Vagina (tissue), 2 donors: ENCODE results near the gene IGFBP2. TPM values are rescaled to one million over a fixed set of nuclear protein-coding genes. Genes with fewer than 3 reads are reported as not detected.

Experiments
- DNase-seq, 2 donors: peaks; one replicate each; pipeline ENCODE4 v3.0.0-alpha.2; 2017; ENCODE audit errors: extremely low spot score in 2 of 2
- H3K27ac ChIP-seq: fragments of 200-600 bp; sonication (generic); one replicate; pipeline ENCODE4 v1.5.1; 2019
- H3K27me3 ChIP-seq: fragments of 200-600 bp; sonication (generic); one replicate; pipeline ENCODE4 v1.5.1; 2019
- H3K36me3 ChIP-seq, 2 donors: fragments of 200-600 bp; sonication (generic); one replicate each; pipeline ENCODE4 v1.5.1; 2017 to 2019
- H3K4me1 ChIP-seq: fragments of 200-600 bp; sonication (generic); one replicate; pipeline ENCODE4 v1.5.1; 2019
- H3K4me3 ChIP-seq, 2 donors: fragments of 200-600 bp; sonication (generic); 1 replicate in 1 of 2; 2 replicates in 1 of 2; pipeline ENCODE4 v1.5.1; 2016 to 2019
- H3K9me3 ChIP-seq: fragments of 200-600 bp; sonication (generic); one replicate; pipeline ENCODE4 v1.5.1; 2019
- POLR2A ChIP-seq, 2 donors: fragments of 450-650 bp; IDR thresholded peaks; one replicate each; pipeline ENCODE4 v1.6.1; 2017; ENCODE audit warnings: antibody characterized with exemption in 2 of 2, mild to moderate bottlenecking in 2 of 2, moderate library complexity in 2 of 2
- POLR2AphosphoS5 ChIP-seq, 2 donors: sonication (generic); formaldehyde crosslinking; IDR thresholded peaks; one replicate each; pipeline ENCODE4 v1.9.0; 2017; ENCODE audit warnings: antibody characterized with exemption in 2 of 2, mild to moderate bottlenecking in 2 of 2, low read depth in 1 of 2; ENCODE audit not compliant: insufficient read depth in 1 of 2
- intact Hi-C: fragments of 100-400 bp; cut with DNase I; formaldehyde crosslinking; loops from one replicate; pipeline ENCODE4 v1.15.1; 2023
- total RNA-seq: library from RNA; depleted of rRNA; stranded (reverse); fragments of >200 nt; gene quantifications from one replicate; pipeline ENCODE4 v1.2.3, GENCODE V29; 2016
- TF ChIP-seq, protein P1 (sequence below), 3 experiments: fragments of 450-650 bp in 2 of 3; fragments of 200-600 bp in 1 of 3; sonication (generic) in 1 of 3; IDR thresholded peaks; one replicate each; pipeline ENCODE4 v1.5.1; 2017 to 2019; ENCODE audit warnings: antibody characterized with exemption in 3 of 3, mild to moderate bottlenecking in 2 of 3, moderate library complexity in 2 of 3

IGFBP2 gene
- total RNA-seq, 1 donor from 2014 or later: 82.7 TPM

GRCh38 chr2:216629784-216630183, 3.4 kb upstream of the IGFBP2 start:
- H3K9me3 ChIP-seq: no peaks in the 10 kb centered on the region
- H3K27ac ChIP-seq: no peak overlapping the region
- TF ChIP-seq, protein P1, sequence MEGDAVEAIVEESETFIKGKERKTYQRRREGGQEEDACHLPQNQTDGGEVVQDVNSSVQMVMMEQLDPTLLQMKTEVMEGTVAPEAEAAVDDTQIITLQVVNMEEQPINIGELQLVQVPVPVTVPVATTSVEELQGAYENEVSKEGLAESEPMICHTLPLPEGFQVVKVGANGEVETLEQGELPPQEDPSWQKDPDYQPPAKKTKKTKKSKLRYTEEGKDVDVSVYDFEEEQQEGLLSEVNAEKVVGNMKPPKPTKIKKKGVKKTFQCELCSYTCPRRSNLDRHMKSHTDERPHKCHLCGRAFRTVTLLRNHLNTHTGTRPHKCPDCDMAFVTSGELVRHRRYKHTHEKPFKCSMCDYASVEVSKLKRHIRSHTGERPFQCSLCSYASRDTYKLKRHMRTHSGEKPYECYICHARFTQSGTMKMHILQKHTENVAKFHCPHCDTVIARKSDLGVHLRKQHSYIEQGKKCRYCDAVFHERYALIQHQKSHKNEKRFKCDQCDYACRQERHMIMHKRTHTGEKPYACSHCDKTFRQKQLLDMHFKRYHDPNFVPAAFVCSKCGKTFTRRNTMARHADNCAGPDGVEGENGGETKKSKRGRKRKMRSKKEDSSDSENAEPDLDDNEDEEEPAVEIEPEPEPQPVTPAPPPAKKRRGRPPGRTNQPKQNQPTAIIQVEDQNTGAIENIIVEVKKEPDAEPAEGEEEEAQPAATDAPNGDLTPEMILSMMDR (IDR thresholded peaks at IDR 0.05): no peak
- TF ChIP-seq POLR2AphosphoS5 (IDR thresholded peaks at IDR 0.05; ENCODE audit: insufficient read depth in 1 of 2, low read depth in 1 of 2): no peak
- no peak for TF ChIP-seq POLR2A (IDR thresholded peaks at IDR 0.05)
- H3K4me1 ChIP-seq: peaks cover 13% of the 10 kb centered on the region
- H3K4me3 ChIP-seq: no peak overlapping the region
- intact Hi-C loops: no loop called here
- H3K27me3 ChIP-seq: no peaks in the 10 kb centered on the region
- no peaks in the 10 kb centered on the region for H3K36me3 ChIP-seq
- DNase-seq: no peak

GRCh38 chr2:216632346-216632951, 771 bp upstream of the IGFBP2 start:
- peak overlapping the region; percentile 58 to 90 for H3K4me3 ChIP-seq
- H3K4me1 ChIP-seq: peaks cover 30% of the 10 kb centered on the region
- H3K9me3 ChIP-seq: no peaks in the 10 kb centered on the region
- no peak for DNase-seq
- TF ChIP-seq, protein P1 (IDR thresholded peaks at IDR 0.05): no peak
- no peak for TF ChIP-seq POLR2AphosphoS5 (IDR thresholded peaks at IDR 0.05; ENCODE audit: insufficient read depth in 1 of 2, low read depth in 1 of 2)
- no peak for TF ChIP-seq POLR2A (IDR thresholded peaks at IDR 0.05)
- H3K36me3 ChIP-seq: no peaks in the 10 kb centered on the region
- intact Hi-C loops: no loop called here
- H3K27me3 ChIP-seq: no peaks in the 10 kb centered on the region
- H3K27ac ChIP-seq: no peak overlapping the region

DNA sequence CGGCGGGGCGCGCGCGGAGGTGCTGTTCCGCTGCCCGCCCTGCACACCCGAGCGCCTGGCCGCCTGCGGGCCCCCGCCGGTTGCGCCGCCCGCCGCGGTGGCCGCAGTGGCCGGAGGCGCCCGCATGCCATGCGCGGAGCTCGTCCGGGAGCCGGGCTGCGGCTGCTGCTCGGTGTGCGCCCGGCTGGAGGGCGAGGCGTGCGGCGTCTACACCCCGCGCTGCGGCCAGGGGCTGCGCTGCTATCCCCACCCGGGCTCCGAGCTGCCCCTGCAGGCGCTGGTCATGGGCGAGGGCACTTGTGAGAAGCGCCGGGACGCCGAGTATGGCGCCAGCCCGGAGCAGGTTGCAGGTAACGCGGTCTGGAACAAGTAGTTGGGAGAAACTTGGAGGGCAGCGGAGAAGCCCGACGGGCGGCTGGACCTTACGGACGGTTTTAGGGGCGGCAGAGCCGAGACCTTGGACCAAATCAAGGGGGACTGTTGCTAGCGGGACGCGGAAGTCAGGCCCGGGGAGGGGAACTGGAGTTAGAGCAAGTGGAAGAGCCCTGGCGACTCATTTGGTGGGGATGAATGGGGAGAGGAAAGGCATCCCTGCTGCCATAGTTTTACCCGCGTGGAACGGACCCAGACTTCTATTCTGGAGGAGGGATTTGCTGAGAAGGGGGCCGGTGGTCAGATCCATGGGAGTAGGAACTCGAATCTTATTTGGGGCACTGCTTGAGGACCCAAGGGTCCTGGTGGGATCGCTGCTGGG, 573 bp downstream of the IGFBP2 start:
- TF ChIP-seq, protein P1 (IDR thresholded peaks at IDR 0.05): no peak
- TF ChIP-seq POLR2A (IDR thresholded peaks at IDR 0.05) (no peak), POLR2AphosphoS5 (IDR thresholded peaks at IDR 0.05; ENCODE audit: insufficient read depth in 1 of 2, low read depth in 1 of 2) (no peak)
- peak overlapping the region; percentile 58 to 90 for H3K4me3 ChIP-seq
- intact Hi-C loops: no loop called here
- H3K36me3 ChIP-seq: no peaks in the 10 kb centered on the region
- no peaks in the 10 kb centered on the region for H3K9me3 ChIP-seq
- no peak for DNase-seq
- H3K27ac ChIP-seq: peak overlapping the region; percentile 27
- H3K27me3 ChIP-seq: no peaks in the 10 kb centered on the region
- peaks cover 36% of the 10 kb centered on the region for H3K4me1 ChIP-seq

DNA sequence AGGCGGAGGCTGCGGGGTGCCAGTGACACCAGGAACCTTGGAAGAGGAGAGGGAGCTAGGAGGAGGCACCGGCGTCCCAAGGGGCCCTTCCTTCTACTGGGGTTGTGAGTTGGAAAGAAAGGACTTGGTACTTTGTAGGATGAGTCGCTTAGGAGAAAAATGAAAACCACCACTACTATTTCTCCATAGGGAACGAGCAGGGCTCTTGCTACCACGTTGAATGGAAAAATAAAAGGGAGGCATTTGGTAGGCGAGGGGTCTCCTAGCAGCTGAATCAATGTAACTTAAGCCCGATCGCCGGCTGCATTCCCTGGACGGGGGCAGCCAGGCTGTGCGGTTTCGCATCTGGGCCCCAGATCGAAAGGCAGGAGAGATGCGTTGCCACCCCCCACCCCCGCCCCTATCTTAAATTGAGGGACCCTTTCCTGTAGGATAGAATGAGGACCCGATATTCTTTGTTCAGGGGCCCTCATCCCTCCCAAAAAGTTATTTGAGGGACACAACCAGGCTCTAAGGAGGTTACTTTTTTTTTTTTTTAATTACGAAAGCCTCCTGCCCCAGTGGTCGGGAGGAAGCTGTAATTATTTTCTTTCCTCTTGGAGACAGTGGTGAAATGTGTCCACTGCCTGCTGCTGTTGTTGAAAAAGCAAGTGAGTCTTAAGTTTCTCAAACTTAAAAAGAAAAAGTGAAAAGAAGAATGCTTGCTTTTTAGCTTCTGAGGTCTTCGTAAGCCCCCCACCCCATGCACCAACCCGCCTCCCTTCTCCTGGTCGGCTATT, 1.3 kb downstream of the IGFBP2 start:
- intact Hi-C loops: no loop called here
- Histone ChIP-seq H3K9me3 (no peaks in the 10 kb centered on the region), H3K4me1 (peaks cover 36% of the 10 kb centered on the region), H3K36me3 (no peaks in the 10 kb centered on the region), H3K27ac (peak overlapping the region; percentile 27), H3K4me3 (peak overlapping the region; percentile 58 to 90), H3K27me3 (no peaks in the 10 kb centered on the region)
- TF ChIP-seq POLR2AphosphoS5 (IDR thresholded peaks at IDR 0.05; ENCODE audit: insufficient read depth in 1 of 2, low read depth in 1 of 2) (no peak), POLR2A (IDR thresholded peaks at IDR 0.05) (no peak)
- TF ChIP-seq, protein P1 (IDR thresholded peaks at IDR 0.05): no peak
- no peak for DNase-seq
